OCI-LY3 (cell line): Measurements from ENCODE around the gene ATG2A.

ENCODE experiments used
- EZH2phosphoT487 ChIP-seq: fragments of 200-600 bp; shearing (Covaris generic); IDR thresholded peaks from 2 replicates; pipeline ENCODE4 v1.6.1; 2018; ENCODE audit warnings: antibody characterized with exemption, mixed run types, low read depth
- TF ChIP-seq, protein P1 (sequence below): fragments of 200-600, 300-600 bp; sonication (generic); IDR thresholded peaks from 2 replicates; pipeline ENCODE4 v1.5.1; 2014; ENCODE audit warnings: antibody characterized with exemption, low read length, low read depth

DNA sequence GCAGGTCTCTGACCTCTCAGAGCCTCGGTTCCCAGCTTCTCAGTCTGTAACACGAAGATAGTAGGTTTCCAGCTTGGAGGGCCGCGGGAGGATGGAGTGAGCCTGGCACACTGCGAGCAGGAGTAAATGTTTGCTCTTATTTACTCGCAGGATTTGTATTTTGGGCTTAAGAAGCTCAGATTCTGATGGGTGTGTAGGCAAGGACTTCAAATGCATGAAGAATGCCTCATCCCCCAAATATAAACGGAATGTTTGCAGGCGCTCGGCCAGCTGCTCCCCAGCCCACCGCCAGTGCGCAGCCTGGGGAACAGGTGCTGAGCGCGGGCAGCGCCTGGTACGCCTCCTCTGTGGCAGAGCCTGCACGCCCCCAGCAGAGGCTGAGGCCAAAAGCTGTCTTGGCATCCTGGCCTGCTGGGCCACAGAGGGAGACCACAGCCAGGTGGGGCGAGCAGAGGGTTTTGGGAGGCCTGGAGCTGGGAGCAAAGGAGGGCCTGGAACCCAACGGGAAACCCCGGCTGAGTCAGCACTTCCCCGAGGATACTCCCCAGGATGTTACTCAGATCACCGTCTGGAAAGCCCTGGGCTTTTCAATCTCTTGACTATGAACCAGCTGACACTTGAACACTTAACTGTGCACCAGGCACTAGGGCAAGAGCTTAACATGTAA, 48.0 kb downstream of the ATG2A start:
- TF ChIP-seq, protein P1, sequence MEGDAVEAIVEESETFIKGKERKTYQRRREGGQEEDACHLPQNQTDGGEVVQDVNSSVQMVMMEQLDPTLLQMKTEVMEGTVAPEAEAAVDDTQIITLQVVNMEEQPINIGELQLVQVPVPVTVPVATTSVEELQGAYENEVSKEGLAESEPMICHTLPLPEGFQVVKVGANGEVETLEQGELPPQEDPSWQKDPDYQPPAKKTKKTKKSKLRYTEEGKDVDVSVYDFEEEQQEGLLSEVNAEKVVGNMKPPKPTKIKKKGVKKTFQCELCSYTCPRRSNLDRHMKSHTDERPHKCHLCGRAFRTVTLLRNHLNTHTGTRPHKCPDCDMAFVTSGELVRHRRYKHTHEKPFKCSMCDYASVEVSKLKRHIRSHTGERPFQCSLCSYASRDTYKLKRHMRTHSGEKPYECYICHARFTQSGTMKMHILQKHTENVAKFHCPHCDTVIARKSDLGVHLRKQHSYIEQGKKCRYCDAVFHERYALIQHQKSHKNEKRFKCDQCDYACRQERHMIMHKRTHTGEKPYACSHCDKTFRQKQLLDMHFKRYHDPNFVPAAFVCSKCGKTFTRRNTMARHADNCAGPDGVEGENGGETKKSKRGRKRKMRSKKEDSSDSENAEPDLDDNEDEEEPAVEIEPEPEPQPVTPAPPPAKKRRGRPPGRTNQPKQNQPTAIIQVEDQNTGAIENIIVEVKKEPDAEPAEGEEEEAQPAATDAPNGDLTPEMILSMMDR: no peak
- TF ChIP-seq EZH2phosphoT487: no peak
